COLO829 (cell line): ENCODE measurements around the gene OR10G7.

Experiments
- DNase-seq: peaks from one replicate; pipeline ENCODE4 v3.0.0; 2012; ENCODE audit warnings: low spot score

The OR10G7 gene, protein sequence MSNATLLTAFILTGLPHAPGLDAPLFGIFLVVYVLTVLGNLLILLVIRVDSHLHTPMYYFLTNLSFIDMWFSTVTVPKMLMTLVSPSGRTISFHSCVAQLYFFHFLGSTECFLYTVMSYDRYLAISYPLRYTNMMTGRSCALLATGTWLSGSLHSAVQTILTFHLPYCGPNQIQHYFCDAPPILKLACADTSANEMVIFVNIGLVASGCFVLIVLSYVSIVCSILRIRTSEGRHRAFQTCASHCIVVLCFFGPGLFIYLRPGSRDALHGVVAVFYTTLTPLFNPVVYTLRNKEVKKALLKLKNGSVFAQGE

DNA sequence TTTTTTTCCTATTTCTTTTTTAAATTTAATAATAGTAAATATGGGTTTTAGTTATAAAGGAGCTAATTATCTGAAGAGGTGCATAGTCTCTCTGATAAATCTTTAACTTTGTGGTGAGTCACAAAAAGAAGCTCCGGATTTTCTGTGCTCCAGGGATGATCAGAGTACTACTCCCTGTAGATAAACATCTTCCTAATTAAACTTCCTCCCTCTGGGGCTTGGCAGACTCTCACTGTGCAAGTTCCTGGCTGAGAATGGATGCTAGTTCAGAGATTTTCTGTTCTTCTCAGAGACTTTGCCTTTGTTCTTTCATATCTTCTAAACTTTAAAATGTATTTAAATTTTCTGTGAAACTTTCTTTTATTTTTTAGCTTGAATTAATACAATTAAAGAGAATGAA is at the start of gene OR10G7:
TSS of gene OR10G7 (minus strand) at position 72 of the 400 bp plus-strand sequence. CDS start 2,324 bp downstream, outside the sequence.
- no peak for DNase-seq

- no peak for DNase-seq
These were observed 45.1 kb upstream of the OR10G7 start for GRCh38 chr11:124085997-124086846.

- no peak for DNase-seq
These were observed 44.5 kb upstream of the OR10G7 start for GRCh38 chr11:124085583-124085982.

DNA sequence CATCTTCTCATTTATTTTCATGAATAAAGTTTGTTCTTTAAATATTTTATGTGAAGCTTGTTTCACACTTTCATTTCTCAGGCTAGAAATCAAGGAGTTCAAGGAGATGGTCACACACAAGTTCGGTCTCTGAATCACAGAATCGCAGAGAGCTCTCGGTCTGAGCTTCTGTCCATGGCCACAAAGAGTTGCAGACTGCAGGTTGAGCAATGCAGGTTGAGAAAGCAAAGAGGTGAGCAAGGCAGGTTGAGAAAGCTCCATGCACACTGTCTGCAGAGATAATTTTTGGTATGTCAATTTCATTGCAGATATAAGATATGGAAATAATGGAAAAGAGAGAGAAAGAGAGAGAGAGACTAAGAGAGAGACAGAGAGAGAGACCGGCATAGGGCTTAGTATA is 41.2 kb upstream of the OR10G7 start:
- DNase-seq = no peak

DNA sequence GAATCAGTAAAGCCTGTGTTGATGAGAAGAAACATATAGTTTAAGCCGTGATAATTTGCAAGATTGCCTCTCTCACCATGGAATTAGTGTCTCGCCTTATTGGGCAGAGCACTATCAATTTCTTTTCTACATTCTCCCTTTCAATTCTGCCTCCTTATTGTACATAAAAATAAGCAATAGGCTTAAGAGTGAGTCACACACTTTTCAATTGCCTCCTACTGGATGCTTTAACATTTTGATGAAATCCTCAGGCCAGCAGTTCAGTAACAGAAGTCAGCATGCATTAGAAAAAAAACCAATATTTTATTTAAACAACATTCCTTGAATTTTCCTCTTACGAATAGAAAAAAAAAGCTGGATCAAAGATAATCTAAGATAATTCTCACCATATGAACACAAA is 40.4 kb upstream of the OR10G7 start:
- no peak for DNase-seq

- DNase-seq = no peak
These were observed 39.3 kb upstream of the OR10G7 start for GRCh38 chr11:124080327-124081001.

GRCh38 chr11:124079631-124080326 is 38.7 kb upstream of the OR10G7 start:
- no peak for DNase-seq

DNA sequence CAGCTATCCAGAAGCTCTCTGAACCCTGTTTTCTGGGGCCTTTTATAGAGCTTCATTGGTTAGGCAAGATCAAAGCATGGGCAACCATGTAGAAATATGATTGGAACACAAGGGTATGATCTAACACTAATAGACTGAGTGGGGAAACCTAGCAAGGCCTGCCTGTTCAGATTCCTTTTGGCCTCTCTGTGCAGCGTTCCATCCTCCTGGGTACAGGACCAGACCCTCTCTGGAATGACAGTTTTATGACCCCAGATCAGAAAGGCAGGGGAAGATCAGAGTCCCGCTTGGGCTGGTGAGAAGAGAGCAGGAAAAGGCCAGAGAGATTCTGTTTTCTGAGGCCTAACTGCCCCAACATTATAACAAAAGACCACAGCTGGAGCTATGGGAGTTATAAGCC is 37.5 kb upstream of the OR10G7 start:
- no peak for DNase-seq

- no peak for DNase-seq
These were observed 36.1 kb upstream of the OR10G7 start for GRCh38 chr11:124077266-124077665.

GRCh38 chr11:124075841-124076651 is 34.9 kb upstream of the OR10G7 start:
- DNase-seq = no peak

DNA sequence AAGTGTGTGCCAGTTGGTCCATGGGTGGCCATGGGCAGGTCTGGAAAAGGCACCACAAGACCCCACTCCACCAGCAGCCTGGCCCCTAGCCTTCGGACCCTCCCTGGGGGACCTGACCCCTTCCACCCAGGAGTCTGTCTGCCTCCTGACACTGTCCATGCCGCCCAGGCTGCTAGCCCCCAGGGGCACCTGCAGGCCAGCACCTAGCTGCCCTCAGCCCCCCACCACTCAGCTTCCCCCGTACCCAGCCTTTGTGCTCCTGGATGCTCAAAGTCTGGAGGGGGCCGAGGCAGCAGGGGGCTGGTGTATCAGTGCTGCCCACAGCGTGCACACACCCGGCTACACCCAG is 34.3 kb upstream of the OR10G7 start:
- DNase-seq = no peak

DNA sequence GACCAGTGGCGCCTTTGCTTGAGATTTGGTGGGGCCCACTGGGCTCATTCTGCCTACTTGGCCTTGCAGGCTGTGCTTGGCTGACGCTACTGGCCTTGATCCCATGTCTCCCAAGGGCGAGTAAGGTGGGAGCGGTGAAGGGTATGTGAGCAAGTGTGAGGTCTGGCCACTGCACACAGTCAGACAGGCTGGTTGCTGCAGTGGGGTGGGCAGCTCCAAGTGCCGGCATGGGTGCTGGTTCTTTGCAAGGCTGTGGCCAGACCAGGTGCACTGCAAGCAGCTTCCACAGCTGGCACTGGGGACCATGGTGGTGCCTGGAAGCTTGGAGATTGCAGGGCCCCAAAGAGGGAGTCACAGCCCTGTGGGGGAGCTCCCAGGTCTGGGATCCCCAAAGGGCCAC is 33.4 kb upstream of the OR10G7 start:
- DNase-seq = no peak

- DNase-seq = no peak
These were observed 31.0 kb upstream of the OR10G7 start for GRCh38 chr11:124072147-124072546.

- DNase-seq = no peak
These were observed 30.5 kb upstream of the OR10G7 start for GRCh38 chr11:124071623-124071948.

- DNase-seq = peak; percentile 37
These were observed 29.9 kb upstream of the OR10G7 start for GRCh38 chr11:124070915-124071622.

DNA sequence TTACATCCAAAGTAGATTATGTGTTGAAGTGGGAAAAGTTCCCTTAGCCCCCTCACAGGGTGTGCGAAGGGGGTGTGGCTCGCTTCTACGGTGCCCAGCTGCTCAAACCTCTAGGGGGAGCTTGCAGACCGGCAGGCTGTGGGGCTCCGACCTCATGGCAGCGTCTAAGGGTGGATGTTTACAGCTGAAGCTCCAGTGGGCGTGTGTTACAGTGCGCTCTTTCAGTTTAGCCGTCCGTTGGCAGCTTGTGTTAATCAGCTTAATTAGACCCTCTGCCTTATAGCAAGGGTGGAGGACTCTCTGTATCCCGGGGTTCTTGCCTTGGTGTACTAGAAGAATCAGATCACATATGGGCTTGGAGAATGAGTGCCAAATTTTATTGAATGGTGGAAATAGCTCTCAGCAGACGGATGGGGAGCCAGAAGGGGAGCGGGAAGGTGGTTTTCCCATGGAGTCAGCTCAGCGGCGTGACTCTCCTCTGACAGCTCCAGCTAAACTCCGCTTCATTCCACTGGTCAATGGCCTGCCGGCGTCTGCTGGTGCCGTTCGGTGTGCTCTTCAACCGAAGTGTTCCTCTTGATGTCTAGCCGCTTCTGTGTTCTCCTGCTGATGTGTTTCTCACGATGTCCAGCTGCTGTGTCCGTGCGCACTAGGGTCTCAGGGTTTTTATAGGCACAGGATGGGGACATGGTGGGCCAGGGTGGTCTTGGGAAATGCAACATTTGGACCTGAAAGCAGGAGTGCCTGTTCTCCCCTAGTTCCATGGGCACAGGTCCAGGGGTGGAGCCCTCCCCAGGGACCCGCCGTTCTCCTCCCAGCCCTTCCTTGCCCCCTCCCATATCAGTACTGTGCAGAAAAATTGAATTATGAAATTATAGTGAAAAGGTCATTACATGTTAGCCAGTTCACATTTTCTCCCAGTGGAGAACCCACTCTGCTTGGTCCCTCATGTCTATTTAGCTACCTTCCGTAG is 28.6 kb upstream of the OR10G7 start:
- no peak for DNase-seq

- no peak for DNase-seq
These were observed 27.5 kb upstream of the OR10G7 start for GRCh38 chr11:124068601-124069110.

DNA sequence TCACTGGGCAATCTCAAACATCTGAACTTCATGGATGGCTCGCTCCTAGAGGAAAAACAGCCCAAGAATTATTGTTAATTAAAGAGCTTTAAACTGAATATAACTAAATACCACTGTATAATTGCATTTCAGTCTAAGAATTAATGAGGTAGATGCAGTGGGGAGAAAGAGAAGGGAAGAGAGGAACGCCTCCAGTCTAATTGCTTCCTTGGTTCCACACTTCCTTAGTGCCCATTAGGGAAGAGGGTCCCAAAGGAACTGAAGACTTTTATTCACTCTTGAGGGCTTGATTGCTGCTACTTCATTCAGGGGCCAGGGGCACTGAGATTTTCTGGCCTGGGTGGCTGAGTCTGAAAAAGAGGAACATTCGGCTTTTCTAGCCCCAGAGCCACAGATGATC is 11.8 kb upstream of the OR10G7 start:
- no peak for DNase-seq

DNA sequence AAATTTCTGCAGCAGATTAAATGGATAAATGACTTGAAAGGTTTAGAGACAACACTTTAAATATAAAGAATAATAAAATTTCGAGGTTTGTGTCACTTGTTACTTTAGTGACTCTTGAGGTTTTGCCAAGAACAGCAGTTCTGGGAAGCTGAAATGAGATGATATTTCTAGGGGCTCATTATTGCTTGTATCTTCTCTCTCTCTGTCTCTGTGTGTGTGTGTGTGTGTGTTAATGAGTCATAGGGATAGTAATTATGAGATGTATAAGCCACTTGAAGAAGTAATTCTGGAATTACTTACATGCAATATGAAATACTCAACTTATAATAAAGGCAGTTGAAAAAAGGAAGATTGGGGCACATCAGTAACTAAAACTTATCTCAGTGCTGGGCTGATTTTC is 9.6 kb upstream of the OR10G7 start:
- DNase-seq = no peak

GRCh38 chr11:124043420-124043819 is 2.3 kb upstream of the OR10G7 start:
- no peak for DNase-seq
